Measurements from ENCODE around the gene DNASE1.

The DNASE1 gene

DNA sequence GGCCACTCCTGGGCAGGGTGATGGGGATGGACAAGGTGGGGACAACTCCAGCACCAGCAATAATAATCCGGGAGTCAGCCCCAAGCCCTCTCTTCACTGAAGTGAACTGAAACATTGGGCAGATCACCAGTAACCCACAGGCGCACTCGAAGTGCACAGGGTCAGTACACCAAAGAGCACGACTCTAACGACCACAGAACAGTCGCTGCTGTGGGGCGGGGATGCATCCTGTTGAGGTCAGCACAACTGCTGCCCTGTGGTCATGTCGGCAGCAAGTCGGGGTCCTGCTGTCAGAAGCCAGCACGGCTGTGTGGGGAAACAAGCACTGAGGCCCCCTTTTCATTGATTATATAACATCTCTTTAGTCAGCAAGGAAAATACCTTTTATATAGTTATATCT is 14.6 kb downstream of the DNASE1 start:
- Histone ChIP-seq H3K9me3 (no peaks in the 10 kb centered on the region), H3K36me3 (peaks cover 91% of the 10 kb centered on the region), H3K4me1 (no peaks in the 10 kb centered on the region), H3K27me3 (no peaks in the 10 kb centered on the region), H3K4me3 (ENCODE audit: low read depth, low read length) (no peak overlapping the region)
- TF ChIP-seq, protein P1, sequence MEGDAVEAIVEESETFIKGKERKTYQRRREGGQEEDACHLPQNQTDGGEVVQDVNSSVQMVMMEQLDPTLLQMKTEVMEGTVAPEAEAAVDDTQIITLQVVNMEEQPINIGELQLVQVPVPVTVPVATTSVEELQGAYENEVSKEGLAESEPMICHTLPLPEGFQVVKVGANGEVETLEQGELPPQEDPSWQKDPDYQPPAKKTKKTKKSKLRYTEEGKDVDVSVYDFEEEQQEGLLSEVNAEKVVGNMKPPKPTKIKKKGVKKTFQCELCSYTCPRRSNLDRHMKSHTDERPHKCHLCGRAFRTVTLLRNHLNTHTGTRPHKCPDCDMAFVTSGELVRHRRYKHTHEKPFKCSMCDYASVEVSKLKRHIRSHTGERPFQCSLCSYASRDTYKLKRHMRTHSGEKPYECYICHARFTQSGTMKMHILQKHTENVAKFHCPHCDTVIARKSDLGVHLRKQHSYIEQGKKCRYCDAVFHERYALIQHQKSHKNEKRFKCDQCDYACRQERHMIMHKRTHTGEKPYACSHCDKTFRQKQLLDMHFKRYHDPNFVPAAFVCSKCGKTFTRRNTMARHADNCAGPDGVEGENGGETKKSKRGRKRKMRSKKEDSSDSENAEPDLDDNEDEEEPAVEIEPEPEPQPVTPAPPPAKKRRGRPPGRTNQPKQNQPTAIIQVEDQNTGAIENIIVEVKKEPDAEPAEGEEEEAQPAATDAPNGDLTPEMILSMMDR (IDR thresholded peaks at IDR 0.05; ENCODE audit: low read depth, low read length), result no peak
- no peak for DNase-seq

DNA sequence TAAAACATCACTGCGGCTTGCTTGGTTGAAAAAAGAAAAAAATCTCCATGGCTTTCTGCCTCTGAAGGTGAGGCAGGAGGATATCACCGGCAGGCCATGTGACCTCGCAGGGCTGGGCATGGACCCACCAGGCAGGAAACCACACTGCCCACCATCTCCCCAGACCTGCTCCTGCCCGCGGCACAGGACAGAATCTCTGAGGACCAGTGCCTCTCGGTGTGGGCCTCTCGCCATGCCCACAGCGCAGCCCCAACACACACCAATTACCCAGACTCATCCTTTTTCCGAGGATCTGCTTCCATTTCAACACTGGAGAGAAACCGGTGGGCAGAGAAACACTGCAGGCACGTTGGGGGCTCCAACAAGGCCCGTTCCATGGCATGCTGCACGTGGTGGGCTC is 16.2 kb downstream of the DNASE1 start:
- Histone ChIP-seq H3K4me3 (ENCODE audit: low read depth, low read length) (no peak overlapping the region), H3K36me3 (peaks cover 91% of the 10 kb centered on the region), H3K27me3 (no peaks in the 10 kb centered on the region), H3K9me3 (no peaks in the 10 kb centered on the region), H3K4me1 (no peaks in the 10 kb centered on the region)
- no peak for DNase-seq
- TF ChIP-seq, protein P1 (IDR thresholded peaks at IDR 0.05; ENCODE audit: low read depth, low read length), result no peak

DNA sequence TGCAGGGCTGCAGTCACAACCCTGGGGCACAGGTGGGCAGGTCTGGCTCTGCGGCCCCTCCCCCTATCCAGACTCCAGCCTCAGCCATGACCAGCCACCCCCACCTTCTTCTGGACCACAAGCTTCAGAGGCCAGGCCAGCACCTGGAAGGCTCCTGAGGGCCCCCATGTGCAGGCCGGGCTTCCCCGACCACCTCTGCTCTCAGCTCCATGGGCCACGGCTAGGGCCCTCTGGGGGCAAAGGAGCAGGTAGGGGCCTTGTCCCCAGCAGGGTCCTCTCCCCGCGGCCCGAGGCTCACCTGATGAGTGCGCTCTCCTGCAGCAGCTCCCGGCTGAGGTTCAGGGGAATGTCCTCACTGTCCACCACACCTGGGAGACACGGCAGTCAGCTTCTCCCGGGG is 16.9 kb downstream of the DNASE1 start:
- Histone ChIP-seq H3K36me3 (peaks cover 90% of the 10 kb centered on the region), H3K27me3 (no peaks in the 10 kb centered on the region), H3K4me1 (no peaks in the 10 kb centered on the region), H3K4me3 (ENCODE audit: low read depth, low read length) (no peak overlapping the region), H3K9me3 (no peaks in the 10 kb centered on the region)
- TF ChIP-seq, protein P1 (IDR thresholded peaks at IDR 0.05; ENCODE audit: low read depth, low read length), result no peak
- DNase-seq, result no peak

DNA sequence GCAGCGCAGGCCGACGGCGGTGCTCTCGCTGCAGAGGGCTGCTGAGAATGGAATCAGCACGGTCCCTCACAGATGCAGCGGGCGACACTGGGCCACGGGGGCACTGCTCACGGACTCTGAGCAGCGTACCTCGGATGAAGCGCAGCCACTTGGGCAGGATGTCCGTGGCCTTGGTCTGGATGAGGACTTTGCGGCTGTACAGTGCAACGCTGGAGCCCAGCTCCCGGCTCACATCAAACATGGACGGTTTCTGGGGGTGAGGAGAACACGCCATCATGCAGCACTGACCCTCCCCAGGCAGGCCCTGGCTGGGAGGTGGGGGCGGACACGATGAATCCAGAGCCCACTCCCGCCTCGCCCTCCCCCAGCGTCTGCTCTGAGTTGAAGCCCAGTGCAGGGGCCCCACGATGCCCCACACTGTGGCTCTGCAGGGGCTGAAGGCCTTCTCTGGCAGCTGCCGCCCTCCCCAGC is 18.1 kb downstream of the DNASE1 start:
- Histone ChIP-seq H3K4me3 (ENCODE audit: low read depth, low read length) (no peak overlapping the region), H3K36me3 (peaks cover 91% of the 10 kb centered on the region), H3K9me3 (no peaks in the 10 kb centered on the region), H3K27me3 (no peaks in the 10 kb centered on the region), H3K4me1 (no peaks in the 10 kb centered on the region)
- TF ChIP-seq, protein P1 (IDR thresholded peaks at IDR 0.05; ENCODE audit: low read depth, low read length), result no peak
- DNase-seq, result no peak

DNA sequence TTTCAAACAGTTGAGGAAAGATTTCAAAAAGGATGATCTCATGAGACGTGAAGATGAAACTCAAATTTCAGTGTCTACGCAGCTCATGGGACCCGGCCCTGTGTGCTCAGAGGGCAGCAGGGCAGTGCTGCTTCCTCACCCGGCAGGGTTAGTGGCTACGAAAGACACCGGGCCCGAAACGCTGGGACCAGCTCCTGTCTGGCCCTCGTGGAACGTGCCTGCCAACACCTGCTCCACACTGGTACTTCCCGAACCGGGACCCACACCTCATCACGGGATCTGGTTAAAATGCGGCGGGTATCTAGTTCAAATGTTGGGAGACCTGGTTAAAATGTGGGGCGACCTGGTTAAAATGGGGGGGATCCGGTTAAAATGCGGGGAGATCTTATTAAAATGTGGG is 18.7 kb downstream of the DNASE1 start:
- peaks cover 94% of the 10 kb centered on the region for H3K36me3 ChIP-seq
- TF ChIP-seq, protein P1 (IDR thresholded peaks at IDR 0.05; ENCODE audit: low read depth, low read length), result no peak
- H3K27me3 ChIP-seq, result no peaks in the 10 kb centered on the region
- no peaks in the 10 kb centered on the region for H3K4me1 ChIP-seq
- H3K9me3 ChIP-seq, result no peaks in the 10 kb centered on the region
- DNase-seq, result no peak
- no peak overlapping the region for H3K4me3 ChIP-seq (ENCODE audit: low read depth, low read length)

DNA sequence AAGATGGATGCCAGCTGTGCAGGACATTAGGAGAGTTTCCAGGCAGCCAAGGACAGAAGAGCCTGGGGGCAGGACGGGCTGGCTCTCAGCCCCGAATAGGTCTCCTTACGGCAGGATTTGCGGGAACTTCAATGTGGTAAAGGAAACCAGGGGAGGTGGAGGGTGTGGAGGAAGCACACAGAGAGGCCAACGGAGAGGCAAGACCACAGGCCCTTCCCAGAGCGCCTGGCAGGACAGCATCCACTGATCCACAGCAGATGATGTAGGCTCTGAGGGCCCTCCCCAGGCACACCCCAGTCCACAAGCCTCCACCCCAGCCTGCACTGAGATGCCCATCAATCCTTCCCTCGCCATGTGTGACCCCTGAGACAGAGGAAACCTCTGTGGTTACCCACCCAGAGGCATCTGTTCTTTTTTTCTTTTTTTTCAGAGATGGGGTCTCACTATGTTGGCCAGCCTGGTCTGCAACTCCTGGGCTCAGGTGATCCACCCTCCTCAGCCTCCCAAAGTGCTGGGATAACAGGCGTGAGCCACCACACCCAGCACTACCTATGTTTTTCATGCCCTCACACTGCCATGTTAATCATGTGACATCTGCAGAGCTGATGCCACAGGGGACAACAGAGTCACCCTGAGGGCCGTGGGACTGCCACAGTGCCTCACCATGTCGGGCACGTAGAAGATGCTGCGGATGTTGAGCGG is 19.3 kb downstream of the DNASE1 start:
- no peak for DNase-seq
- TF ChIP-seq, protein P1 (IDR thresholded peaks at IDR 0.05; ENCODE audit: low read depth, low read length), result no peak
- Histone ChIP-seq H3K27me3 (no peaks in the 10 kb centered on the region), H3K36me3 (peaks cover 94% of the 10 kb centered on the region), H3K4me1 (no peaks in the 10 kb centered on the region), H3K9me3 (no peaks in the 10 kb centered on the region), H3K4me3 (ENCODE audit: low read depth, low read length) (no peak overlapping the region)

All from BE2C (cell line).